NCI-H345 treated with DMSO at 0.1 percent for 48 hours (cell line): ENCODE measurements around the gene GALNT14.

ENCODE experiments used
- DNase-seq: peaks from one replicate; lab custom pipeline; 2025; ENCODE audit not compliant: unreplicated experiment; lab: John Stamatoyannopoulos, UW

GALNT14 gene

DNA sequence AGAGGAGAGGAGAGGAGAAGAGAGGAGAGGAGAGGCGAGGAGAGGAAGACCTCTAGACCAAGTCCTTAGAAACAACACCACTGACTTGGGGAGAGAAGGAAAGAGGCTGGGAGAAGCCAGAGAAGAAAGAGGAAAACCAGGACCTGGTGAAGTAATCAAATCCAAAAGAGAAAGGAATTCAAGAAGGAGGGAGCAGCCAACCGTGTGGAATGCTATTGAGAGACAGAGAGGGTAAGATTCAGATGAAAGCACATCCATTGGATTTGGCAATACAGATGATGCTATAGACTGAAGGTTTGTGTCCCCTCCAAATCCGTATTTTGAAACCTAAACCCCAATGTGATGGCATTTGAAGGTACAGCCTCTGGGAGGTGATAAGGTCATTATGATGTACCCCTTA, 50.7 kb downstream of the GALNT14 start:
- DNase-seq, result no peak

- DNase-seq, result no peak
Measured at GRCh38 chr2:31086590-31086989, 51.6 kb downstream of the GALNT14 start.

GRCh38 chr2:31083234-31083993, 54.8 kb downstream of the GALNT14 start:
- DNase-seq, result no peak

DNA sequence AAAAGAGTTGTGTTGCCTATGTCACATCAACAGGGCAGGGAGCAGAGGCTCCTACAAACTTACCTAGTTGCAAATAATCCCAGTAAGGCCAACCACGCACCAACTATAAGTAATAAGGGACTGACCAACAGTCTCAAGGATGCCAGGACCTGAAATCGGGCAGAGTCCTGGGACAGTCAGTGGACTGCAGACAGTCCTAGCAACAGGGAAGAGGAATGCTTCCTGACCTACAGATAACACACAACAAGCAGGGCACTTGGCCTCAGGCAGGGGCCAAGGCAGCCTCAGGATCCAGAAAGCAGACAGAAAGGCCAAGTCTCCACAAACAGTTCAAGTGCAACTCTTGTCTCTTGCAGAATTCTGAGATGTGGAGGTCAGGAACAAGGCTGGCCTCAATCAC, 56.2 kb downstream of the GALNT14 start:
- DNase-seq, result no peak

GRCh38 chr2:31081492-31081891, 56.7 kb downstream of the GALNT14 start:
- DNase-seq, result no peak

DNA sequence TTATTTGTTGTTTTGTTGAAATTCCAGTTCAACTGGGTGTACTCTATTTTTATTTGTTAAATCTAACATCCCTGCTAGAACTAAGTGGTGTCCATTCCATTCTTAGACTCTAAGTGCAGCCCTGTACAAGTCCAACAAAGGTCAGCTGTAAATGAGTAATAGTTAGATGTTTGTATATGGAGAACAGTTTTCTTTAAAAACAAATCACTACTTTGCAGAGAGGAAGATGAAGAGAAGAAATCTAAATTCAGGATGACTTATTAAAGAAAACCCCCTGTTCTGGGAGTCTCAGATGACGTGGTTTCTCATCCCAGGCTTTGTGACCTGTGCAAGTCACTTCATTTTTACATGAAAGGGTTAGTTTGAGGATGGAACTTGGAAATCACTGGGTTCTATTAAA, 57.9 kb downstream of the GALNT14 start:
- no peak for DNase-seq

DNA sequence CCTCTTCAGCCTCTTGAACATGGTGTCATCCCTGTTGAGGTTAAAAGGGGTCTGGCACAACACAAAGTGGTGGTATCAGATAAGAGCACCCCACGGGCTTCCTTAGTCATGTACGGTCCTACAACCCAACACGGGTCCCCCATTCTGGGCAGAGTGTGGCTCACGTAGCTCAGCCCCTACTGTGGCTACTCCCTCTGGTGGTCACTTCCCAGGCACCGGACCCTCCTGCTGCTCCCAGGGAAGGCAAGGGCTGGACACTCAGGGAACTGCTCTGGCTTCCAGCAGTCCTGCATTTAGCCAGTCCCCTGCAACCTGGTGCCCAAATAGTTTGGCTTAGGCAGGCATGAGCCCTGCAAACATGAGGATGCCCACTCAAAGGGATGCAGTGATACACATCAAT, 58.6 kb downstream of the GALNT14 start:
- DNase-seq, result no peak

DNA sequence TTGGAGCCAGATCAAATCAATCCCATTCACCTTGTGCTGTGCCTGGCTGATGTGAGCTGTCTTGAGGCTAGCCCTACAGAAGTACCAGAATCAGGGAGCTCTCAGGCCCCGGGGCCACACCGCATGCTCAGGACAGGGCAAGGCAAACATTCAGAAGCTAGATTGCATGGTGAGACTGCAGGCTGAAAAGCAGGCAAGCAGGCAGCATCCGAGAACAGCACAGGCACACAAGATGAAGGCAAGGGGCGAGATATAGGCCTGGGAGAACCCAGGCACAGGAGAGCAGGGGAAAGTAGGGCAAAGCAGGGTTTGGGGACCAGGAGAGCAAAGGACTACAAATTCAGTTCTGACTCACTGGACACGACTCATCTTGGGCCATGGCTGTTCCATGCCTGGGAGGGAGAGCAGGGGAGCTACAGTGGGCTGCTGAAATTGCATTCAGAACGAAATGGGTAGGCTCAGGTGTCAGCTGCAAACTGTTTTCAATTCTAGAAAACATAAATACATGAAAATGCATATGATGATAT, 59.6 kb downstream of the GALNT14 start:
- no peak for DNase-seq

DNA sequence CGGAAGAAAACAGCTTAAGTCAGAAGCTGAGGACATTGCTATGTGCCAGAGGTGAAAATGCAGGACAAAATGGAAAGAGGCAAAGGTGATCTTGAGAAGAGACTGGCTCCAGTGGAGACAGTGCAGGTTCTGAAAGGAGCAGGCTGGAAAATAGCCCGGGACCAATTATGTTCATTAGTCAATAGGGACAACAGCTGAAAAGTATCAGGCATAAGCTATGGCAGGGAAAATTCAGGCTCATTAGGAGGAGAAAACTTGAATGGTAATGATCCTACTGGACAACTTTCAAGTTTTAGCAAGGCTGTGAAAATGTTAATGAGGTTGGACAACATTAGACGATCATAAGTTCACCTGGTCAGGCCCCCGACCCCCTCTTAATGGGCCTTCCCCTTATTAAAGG, 60.2 kb downstream of the GALNT14 start:
- no peak for DNase-seq

GRCh38 chr2:31075941-31076590, 62.2 kb downstream of the GALNT14 start:
- no peak for DNase-seq

DNA sequence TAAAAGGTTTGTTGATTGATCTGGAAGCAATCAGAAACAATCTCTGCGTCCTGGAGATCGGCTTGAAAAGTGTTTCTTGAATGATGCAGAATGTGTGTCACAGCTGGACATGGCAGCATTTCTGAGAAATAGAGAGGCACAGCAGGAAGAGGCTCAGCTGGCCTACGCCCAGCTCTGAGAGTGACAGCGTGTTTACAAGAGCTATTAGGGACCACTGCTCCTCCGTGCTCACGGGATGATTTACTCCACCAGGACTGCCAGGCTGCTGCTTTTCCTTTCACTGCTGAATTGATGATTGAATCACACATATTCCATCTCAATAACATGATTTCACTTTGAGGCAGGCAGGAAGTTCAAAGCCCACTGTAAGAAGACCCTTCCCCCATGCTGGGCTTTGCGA, 62.8 kb downstream of the GALNT14 start:
- peak; percentile 33 for DNase-seq

DNA sequence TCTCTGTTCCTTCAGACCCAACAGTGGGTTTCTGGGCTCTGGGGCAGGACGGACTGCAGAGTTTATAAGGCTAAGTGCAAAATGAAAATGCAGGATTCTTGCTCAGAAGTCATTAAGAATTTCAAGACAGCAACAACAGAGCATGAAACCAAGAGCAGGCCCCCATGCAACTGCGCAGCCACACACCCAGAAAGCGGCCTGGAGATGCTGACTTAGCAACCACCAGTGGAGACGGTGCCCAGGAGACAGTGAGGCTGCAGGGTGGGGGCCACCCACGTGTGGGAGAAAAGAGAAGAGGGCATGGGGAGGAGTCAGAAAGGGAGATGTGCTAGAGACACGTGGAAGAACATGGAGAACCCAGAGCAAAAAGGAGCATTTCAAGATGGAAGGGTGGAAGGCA, 66.5 kb downstream of the GALNT14 start:
- no peak for DNase-seq

- no peak for DNase-seq
Measured at GRCh38 chr2:31070339-31071125, 67.7 kb downstream of the GALNT14 start.

DNA sequence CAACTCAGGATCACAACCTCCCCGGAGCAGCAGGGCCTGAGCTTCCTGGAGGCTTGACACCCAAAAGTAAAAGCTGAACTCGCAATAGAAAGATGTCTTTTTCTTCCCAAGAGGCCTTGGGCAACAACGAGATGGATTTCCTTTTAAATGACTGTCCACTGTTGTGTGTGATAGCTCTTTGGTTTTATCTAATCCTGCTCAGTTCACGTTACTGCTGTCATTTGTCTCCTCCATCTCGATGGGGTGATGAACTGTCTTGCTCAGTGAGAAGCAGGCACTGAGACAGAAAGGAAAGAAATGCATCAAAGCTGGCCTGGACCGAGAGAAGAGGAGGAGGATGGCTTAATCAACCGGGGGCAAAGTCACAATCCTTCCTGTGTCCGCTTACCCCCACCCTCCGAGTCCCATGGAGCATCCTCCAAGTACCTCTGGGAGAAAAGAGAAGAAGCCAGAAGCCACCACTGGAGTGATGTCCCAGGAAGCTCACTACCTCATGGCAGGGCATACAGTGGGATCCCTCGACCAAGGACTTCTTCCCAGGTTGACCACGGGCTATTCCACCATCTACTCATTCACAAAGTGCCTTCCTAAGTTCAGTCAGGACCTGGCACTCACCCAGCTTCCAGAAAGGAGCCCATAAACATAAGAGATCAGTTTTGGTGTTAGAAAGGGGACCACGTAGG, 68.5 kb downstream of the GALNT14 start:
- no peak for DNase-seq

DNA sequence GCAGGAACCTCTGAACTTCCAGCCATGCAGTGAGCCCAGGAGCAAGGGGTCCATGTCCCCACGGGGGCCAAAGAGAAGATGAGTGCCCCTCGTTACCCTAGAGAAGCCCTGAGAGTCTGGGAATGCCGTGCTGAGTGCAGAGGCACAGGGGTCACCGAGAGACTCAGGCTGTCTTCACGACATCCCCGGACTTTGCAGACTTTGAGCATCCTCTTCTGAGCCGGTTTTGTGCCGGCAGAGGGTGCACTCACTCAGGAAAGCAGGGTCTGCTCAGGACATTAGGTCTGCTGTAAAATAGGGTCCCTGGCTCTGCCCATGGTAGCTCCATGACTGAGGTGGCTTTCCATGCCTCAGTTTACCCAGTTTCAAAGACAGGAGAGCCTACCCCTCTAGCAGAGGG, 71.0 kb downstream of the GALNT14 start:
- no peak for DNase-seq

- no peak for DNase-seq
Measured at GRCh38 chr2:31066551-31066950, 71.7 kb downstream of the GALNT14 start.

- no peak for DNase-seq
Measured at GRCh38 chr2:31066086-31066485, 72.2 kb downstream of the GALNT14 start.

GRCh38 chr2:31065356-31065755, 72.9 kb downstream of the GALNT14 start:
- DNase-seq, result no peak

- peak; percentile 17 for DNase-seq
Measured at GRCh38 chr2:31060397-31060796, 77.8 kb downstream of the GALNT14 start.

DNA sequence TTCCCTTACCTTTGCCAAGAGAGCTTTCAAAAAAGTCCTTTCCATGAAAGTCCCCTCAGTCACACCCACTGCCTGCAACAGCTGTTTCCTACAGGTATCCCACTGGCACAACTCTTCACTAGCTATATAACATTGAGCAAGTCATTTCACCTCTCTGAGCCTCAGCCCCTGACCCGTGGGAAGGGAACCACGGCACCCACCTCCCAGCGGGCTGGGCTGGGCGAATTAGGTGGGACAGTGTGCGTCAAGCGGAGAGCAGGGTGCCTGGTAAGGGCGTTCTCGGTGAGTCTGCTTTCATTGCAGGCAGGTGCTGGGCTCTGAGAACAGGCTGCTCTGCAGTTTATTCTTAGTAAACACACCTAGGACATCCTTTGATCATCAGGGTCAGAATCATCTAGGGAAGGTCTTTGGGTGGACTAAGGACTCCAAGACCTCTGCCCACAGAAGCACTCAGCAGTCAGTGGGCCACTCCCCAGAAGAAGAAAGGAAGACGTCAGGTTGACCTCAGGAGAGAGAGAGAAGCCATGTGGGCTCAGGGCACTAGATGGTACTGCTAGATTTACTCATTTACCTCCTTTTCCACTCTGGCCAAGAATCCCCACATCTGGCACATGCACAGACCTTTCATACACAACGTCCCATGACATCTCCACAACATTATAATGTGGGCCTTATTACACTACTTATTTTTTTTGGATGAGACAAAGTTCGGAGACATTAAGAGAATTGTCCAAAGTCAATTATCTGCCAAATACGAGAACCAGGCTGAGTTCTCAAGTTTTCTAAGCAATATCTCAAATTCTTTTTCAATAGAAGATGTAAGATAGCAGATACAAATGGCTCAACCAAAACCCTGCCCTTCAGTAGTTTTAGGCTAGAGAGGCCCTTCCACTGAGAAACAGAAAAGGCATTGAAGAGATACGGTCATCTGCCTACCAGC, 79.9 kb downstream of the GALNT14 start:
- DNase-seq, result no peak
